Peyer's patch (tissue), 4 donors: ENCODE measurements around the gene TPP2.

Source experiments
- POLR2A ChIP-seq, 2 donors: fragments of 450-650 bp; IDR thresholded peaks; one replicate each; pipeline ENCODE4 v1.5.1; 2017; ENCODE audit warnings: antibody characterized with exemption in 2 of 2, mild to moderate bottlenecking in 2 of 2, moderate library complexity in 2 of 2
- TF ChIP-seq, protein P1 (sequence below), 6 experiments: fragments of 450-650 bp in 4 of 6; fragments of 200-600 bp in 2 of 6; sonication (generic) in 1 of 6; IDR thresholded peaks; one replicate each; pipeline ENCODE4 v1.5.1; 2017 to 2019; ENCODE audit warnings: antibody characterized with exemption in 6 of 6, mild to moderate bottlenecking in 3 of 6, moderate library complexity in 1 of 6

- TF ChIP-seq, protein P1, sequence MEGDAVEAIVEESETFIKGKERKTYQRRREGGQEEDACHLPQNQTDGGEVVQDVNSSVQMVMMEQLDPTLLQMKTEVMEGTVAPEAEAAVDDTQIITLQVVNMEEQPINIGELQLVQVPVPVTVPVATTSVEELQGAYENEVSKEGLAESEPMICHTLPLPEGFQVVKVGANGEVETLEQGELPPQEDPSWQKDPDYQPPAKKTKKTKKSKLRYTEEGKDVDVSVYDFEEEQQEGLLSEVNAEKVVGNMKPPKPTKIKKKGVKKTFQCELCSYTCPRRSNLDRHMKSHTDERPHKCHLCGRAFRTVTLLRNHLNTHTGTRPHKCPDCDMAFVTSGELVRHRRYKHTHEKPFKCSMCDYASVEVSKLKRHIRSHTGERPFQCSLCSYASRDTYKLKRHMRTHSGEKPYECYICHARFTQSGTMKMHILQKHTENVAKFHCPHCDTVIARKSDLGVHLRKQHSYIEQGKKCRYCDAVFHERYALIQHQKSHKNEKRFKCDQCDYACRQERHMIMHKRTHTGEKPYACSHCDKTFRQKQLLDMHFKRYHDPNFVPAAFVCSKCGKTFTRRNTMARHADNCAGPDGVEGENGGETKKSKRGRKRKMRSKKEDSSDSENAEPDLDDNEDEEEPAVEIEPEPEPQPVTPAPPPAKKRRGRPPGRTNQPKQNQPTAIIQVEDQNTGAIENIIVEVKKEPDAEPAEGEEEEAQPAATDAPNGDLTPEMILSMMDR (IDR thresholded peaks at IDR 0.05) = no peak
- TF ChIP-seq POLR2A (IDR thresholded peaks at IDR 0.05) = no peak
Measured at GRCh38 chr13:102715447-102715846, 118.7 kb downstream of the TPP2 start.
